ENCODE measurements around the gene GPC5. TPM values are rescaled to one million over a fixed set of nuclear protein-coding genes. Genes with fewer than 3 reads are reported as not detected.
A peak's percentile ranks its signal among the peaks of the same experiment; 100 is the strongest.

The GPC5 gene
- total RNA-seq, 1 donor from 2014 or later = 0.57 TPM

DNA sequence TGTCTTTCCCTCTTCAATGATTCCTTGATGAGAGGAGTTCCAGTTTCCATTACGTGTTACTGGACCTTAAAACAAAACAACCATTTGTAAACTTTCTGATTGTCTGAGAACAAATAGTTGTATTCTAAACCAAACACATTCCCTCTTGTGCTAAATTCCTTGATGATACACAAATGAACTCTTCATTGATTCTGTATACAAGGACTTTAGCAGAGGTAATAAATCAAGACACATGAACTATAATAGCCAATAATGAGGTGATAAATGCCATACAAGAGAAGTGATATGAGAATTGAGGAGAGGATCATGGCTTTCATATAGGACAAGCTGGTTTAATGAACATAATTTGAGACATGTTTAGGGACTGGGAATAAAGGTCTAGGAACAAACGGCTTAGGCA lies 13.5 kb upstream of the GPC5 start:
- Mint-ChIP-seq H3K36me3 (ENCODE audit: insufficient read depth) (no peaks in the 10 kb centered on the region), H3K4me3 (ENCODE audit: low read depth) (no peak overlapping the region), H3K27me3 (peaks cover 14% of the 10 kb centered on the region), H3K4me1 (ENCODE audit: low read depth) (no peaks in the 10 kb centered on the region), H3K9me3 (ENCODE audit: low read depth) (no peaks in the 10 kb centered on the region), H3K27ac (no peak overlapping the region)
- DNase-seq (ENCODE audit: low spot score, unreplicated experiment) = no peak
- TF ChIP-seq, protein P1, sequence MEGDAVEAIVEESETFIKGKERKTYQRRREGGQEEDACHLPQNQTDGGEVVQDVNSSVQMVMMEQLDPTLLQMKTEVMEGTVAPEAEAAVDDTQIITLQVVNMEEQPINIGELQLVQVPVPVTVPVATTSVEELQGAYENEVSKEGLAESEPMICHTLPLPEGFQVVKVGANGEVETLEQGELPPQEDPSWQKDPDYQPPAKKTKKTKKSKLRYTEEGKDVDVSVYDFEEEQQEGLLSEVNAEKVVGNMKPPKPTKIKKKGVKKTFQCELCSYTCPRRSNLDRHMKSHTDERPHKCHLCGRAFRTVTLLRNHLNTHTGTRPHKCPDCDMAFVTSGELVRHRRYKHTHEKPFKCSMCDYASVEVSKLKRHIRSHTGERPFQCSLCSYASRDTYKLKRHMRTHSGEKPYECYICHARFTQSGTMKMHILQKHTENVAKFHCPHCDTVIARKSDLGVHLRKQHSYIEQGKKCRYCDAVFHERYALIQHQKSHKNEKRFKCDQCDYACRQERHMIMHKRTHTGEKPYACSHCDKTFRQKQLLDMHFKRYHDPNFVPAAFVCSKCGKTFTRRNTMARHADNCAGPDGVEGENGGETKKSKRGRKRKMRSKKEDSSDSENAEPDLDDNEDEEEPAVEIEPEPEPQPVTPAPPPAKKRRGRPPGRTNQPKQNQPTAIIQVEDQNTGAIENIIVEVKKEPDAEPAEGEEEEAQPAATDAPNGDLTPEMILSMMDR (IDR thresholded peaks at IDR 0.05; ENCODE audit: unreplicated experiment) = no peak

DNA sequence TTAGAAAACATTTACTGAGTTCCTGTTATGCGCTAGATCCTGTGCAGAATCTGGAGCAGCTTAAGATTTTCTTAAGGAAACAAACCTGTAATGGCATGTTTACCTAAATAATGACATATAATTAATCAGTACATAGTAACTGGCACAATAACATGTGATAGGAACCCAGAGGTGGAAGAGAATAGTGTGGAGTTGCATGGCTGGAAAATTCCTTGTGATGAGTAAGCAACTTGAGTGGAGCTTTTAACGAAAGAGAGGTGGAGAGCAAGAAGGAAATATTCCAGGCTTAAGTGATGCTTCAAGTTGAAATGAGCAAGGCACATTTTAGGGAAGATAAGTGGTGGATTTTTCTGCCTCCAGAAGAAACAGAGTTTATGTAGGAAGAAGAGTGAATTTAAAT lies 9.2 kb upstream of the GPC5 start:
- H3K36me3 Mint-ChIP-seq (ENCODE audit: insufficient read depth) = no peaks in the 10 kb centered on the region
- H3K27ac Mint-ChIP-seq = no peak overlapping the region
- H3K9me3 Mint-ChIP-seq (ENCODE audit: low read depth) = no peaks in the 10 kb centered on the region
- TF ChIP-seq, protein P1 (IDR thresholded peaks at IDR 0.05; ENCODE audit: unreplicated experiment) = no peak
- no peak for DNase-seq (ENCODE audit: low spot score, unreplicated experiment)
- no peak overlapping the region for H3K4me3 Mint-ChIP-seq (ENCODE audit: low read depth)
- H3K27me3 Mint-ChIP-seq = peaks cover 25% of the 10 kb centered on the region
- H3K4me1 Mint-ChIP-seq (ENCODE audit: low read depth) = no peaks in the 10 kb centered on the region

DNA sequence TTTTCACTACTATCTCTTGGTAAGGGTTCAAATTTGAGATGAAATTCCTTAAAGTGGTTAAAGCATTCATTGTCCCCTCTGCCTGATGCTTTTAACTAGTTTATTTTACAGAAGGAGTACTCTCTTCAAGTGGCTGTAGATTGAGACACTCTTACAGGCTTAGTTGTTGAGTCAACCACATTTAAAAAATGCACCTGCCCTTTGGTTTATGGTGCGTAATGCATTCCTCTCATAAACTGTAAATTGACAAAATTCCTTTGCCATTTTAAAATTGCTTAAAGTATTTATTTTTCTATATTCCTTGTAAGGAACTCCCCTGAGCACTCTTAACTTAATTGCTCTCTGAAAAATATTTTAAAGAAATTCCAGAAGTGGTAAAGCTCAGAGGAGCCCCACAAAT lies 826 bp upstream of the GPC5 start:
- DNase-seq (ENCODE audit: low spot score, unreplicated experiment) = no peak
- no peaks in the 10 kb centered on the region for H3K9me3 Mint-ChIP-seq (ENCODE audit: low read depth)

DNA sequence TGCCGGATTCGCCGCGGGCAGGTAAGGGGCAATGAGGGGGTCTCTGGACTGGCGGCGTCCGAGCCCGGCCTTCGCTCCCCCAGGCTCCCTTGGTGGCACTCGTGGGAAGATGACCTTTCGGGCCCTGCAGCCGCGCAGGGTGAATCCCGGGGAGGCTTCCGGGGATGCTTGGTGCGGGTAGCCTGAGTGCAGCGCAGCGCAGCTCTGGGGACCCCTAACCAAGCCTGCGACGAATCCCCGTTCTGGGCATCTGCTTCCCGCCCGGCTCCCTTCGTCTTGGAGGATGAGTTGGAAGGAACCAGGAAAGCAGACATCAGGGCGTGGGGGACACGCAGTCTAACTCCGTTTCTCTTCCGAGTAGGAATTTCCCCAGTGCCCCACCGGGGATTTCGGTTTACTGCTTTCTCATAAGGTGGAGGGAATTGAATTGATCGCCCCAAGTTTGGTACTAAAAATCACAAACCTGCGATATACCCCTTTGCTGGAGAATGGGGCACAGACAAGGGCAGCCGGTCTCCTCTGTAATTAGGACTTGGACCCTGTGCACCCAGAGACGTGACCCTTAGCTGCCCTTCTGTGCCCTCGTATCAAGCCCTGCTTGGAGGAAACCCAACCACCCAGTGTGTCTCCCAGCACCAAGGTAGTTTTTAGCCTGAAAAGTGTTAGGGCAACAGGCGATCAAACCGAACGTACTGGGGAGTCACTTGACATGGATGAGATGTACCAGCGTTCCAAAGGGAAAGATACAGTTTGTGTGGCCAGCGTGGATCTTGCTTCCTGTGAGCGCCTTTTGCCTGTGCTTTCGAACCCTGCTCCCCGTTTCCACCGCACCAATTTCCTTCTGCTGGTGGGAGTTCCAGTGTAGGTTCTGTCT lies 1.0 kb downstream of the GPC5 start:
- Mint-ChIP-seq H3K36me3 (ENCODE audit: insufficient read depth) (no peaks in the 10 kb centered on the region), H3K4me3 (ENCODE audit: low read depth) (peak overlapping the region; percentile 71), H3K27ac (no peak overlapping the region), H3K27me3 (peaks cover 85% of the 10 kb centered on the region), H3K9me3 (ENCODE audit: low read depth) (no peaks in the 10 kb centered on the region), H3K4me1 (ENCODE audit: low read depth) (no peaks in the 10 kb centered on the region)
- TF ChIP-seq, protein P1 (IDR thresholded peaks at IDR 0.05; ENCODE audit: unreplicated experiment) = no peak
- no peak for DNase-seq (ENCODE audit: low spot score, unreplicated experiment)

More for the DNA sequence above, 826 bp upstream of the GPC5 start:
- no peaks in the 10 kb centered on the region for H3K36me3 Mint-ChIP-seq (ENCODE audit: insufficient read depth)
- TF ChIP-seq, protein P1 (IDR thresholded peaks at IDR 0.05; ENCODE audit: unreplicated experiment) = no peak
- peaks cover 80% of the 10 kb centered on the region for H3K27me3 Mint-ChIP-seq
- H3K4me3 Mint-ChIP-seq (ENCODE audit: low read depth) = no peak overlapping the region
- H3K4me1 Mint-ChIP-seq (ENCODE audit: low read depth) = no peaks in the 10 kb centered on the region
- H3K27ac Mint-ChIP-seq = no peak overlapping the region

DNA sequence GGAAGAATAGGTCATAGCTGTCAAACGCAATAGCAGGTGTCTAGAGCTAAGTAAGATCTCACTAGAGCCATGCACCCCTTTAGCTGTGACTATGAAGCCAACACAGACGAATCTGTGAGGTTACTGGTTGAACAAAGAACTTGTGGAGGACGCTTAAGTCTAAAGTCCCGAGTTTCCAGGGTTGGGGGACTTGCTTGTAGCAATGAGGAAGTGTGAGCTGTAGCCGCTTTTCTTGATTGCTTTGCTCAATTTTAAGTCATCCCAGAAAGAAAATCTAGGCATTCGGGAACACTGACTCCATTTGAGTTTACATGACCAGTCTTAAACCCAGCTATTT lies 1.6 kb downstream of the GPC5 start:
- Mint-ChIP-seq H3K36me3 (ENCODE audit: insufficient read depth) (no peaks in the 10 kb centered on the region), H3K27me3 (peaks cover 79% of the 10 kb centered on the region), H3K4me3 (ENCODE audit: low read depth) (peak overlapping the region; percentile 48), H3K4me1 (ENCODE audit: low read depth) (no peaks in the 10 kb centered on the region), H3K9me3 (ENCODE audit: low read depth) (no peaks in the 10 kb centered on the region), H3K27ac (no peak overlapping the region)
- TF ChIP-seq, protein P1 (IDR thresholded peaks at IDR 0.05; ENCODE audit: unreplicated experiment) = no peak
- no peak for DNase-seq (ENCODE audit: low spot score, unreplicated experiment)

All from progenitor cell of endocrine pancreas (in vitro differentiated cells).